PFSK-1 (cell line): ENCODE results near the gene IZUMO1.

Experiments
- POLR2AphosphoS5 ChIP-seq: IDR thresholded peaks from 2 replicates; pipeline ENCODE4 v1.6.1; 2012; ENCODE audit warnings: low read depth, mild to moderate bottlenecking, control low read depth, low read length, moderate library complexity
- REST ChIP-seq, 2 experiments: IDR thresholded peaks; 2 replicates each; pipeline versions ENCODE4 v1.6.1 to v1.8.0; 2011 to 2012; ENCODE audit warnings: low read depth in 2 of 2, low read length in 2 of 2, control low read depth in 1 of 2, inconsistent platforms in 1 of 2, mild to moderate bottlenecking in 1 of 2, moderate library complexity in 1 of 2; ENCODE audit not compliant: insufficient read depth in 1 of 2
- SIN3A ChIP-seq: IDR thresholded peaks from 2 replicates; pipeline ENCODE4 v1.6.1; 2012; ENCODE audit warnings: mild to moderate bottlenecking, low read length, moderate library complexity, borderline replicate concordance; ENCODE audit not compliant: insufficient read depth
- TAF1 ChIP-seq: IDR thresholded peaks from 2 replicates; pipeline ENCODE4 v1.6.1; 2012; ENCODE audit warnings: low read length, control low read depth, borderline replicate concordance; ENCODE audit not compliant: insufficient read depth

DNA sequence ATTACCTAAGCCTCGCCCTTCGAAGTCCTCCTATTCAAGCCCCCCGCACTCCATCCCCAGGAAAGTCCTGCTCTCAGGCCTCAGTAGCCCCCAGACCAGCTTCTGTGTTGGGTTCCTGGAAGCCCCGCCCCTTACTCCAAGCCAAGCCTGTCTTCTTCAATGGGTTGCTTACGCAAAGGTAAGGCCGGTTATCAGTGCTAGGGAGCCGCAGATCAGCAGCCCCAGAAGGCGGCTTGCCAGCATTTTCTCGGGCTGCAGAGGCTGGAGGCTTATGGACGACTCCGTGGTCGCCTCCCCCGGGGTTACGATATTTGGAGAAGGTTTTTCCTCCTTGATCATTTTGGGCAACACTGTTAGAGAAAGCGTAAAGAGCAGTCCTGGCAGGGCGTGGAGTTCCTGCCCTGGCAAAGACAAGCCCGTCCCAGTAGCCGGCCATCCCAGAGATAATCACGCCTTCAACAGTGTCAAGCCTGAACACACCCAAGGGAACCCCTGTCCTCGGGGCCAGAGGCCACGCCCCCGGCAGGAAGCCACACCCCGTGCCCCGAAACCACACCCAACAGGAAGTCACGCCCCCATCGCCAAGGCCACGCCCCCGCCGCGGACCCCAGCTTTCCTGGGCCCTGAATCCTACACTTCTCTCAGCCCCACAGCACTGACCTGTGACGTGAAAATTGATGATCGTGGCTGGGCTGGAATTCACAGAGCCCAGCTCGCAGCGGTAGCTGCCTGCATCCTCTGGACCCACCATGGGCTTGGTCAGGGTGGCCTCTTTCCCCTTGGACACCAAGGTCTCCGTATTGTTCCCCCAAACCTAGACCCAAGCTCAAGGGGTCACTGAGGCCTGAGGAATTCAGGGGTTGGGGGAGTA lies 5.3 kb downstream of the IZUMO1 start:
- TF ChIP-seq REST (IDR thresholded peaks at IDR 0.05; ENCODE audit: insufficient read depth in 1 of 2, low read depth in 2 of 2, low read length in 2 of 2) (no peak), TAF1 (no peak), POLR2AphosphoS5 (no peak), SIN3A (no peak)
